ENCODE data around the gene NKX1-2. TPM values are rescaled to one million over a fixed set of nuclear protein-coding genes. Genes with fewer than 3 reads are reported as not detected.
A peak's percentile ranks its signal among the peaks of the same experiment; 100 is the strongest.

The NKX1-2 gene
- total RNA-seq, 1 donor from 2014 or later, result 0.29 TPM

DNA sequence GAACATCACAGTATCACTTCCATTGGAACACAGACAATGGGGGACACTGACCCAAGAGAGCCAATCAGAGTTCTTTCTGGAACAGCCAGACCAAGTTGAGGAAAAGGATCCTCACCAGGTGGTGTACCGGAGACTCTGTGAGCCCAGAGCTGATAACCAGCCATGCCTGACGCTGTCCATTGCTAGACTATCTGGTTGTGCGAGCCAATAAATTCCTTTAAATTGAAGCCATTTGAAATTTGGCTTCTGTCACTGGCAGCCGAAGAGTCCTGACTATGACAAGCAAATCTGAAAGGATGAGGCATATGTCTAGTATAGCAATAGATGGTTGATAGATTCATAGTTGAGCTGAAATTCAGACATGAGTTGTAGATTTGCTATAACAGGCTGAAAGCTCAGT, 8.6 kb upstream of the NKX1-2 start:
- H3K27me3 Mint-ChIP-seq, result peaks cover 38% of the 10 kb centered on the region
- peak overlapping the region; percentile 23 for H3K4me3 Mint-ChIP-seq
- H3K4me1 Mint-ChIP-seq (ENCODE audit: unreplicated experiment), result peaks cover 8% of the 10 kb centered on the region
- TF ChIP-seq, protein P1, sequence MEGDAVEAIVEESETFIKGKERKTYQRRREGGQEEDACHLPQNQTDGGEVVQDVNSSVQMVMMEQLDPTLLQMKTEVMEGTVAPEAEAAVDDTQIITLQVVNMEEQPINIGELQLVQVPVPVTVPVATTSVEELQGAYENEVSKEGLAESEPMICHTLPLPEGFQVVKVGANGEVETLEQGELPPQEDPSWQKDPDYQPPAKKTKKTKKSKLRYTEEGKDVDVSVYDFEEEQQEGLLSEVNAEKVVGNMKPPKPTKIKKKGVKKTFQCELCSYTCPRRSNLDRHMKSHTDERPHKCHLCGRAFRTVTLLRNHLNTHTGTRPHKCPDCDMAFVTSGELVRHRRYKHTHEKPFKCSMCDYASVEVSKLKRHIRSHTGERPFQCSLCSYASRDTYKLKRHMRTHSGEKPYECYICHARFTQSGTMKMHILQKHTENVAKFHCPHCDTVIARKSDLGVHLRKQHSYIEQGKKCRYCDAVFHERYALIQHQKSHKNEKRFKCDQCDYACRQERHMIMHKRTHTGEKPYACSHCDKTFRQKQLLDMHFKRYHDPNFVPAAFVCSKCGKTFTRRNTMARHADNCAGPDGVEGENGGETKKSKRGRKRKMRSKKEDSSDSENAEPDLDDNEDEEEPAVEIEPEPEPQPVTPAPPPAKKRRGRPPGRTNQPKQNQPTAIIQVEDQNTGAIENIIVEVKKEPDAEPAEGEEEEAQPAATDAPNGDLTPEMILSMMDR (conservative IDR thresholded peaks at IDR 0.05), result no peak
- DNase-seq (ENCODE audit: extremely low spot score, unreplicated experiment), result no peak
- no peaks in the 10 kb centered on the region for H3K9me3 Mint-ChIP-seq
- peak overlapping the region; percentile 40 for H3K27ac Mint-ChIP-seq
- H3K36me3 Mint-ChIP-seq, result no peaks in the 10 kb centered on the region

GRCh38 chr10:124455441-124455840, 5.6 kb upstream of the NKX1-2 start:
- Mint-ChIP-seq H3K9me3 (no peaks in the 10 kb centered on the region), H3K4me1 (ENCODE audit: unreplicated experiment) (peaks cover 5% of the 10 kb centered on the region), H3K36me3 (no peaks in the 10 kb centered on the region), H3K27me3 (peaks cover 67% of the 10 kb centered on the region), H3K27ac (no peak overlapping the region), H3K4me3 (no peak overlapping the region)
- DNase-seq (ENCODE audit: extremely low spot score, unreplicated experiment), result no peak
- TF ChIP-seq, protein P1 (conservative IDR thresholded peaks at IDR 0.05), result no peak

DNA sequence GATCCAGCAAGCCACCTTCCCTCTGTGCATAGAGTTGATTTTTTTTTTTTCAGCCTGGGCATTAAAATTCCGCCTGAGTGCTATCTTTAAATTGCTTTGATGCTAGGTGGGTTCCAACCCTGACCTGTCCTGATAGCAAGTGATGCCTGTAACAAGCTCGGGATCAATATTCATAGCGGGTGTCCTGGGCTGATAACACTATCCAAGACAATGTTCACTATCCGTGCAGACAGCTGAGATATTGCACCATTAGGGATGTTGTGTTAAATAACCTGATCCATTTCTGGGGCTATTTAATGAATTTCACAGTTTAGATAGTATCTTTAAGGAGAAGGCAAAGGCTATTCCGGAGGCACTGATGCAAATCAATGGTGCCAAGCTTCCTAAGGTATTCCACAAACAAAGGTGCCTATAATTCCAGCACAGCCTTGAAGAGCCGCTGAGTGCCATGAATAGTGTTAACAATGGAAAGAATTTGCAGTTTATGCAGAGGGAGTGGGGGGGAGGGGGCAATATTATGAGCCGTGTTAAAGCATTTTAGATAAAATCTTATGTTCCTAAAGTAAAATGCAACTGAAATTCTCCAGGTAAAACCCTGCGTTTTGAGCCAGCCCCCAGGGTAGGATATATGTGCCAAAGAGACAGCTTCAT, 4.2 kb upstream of the NKX1-2 start:
- no peak overlapping the region for H3K4me3 Mint-ChIP-seq

DNA sequence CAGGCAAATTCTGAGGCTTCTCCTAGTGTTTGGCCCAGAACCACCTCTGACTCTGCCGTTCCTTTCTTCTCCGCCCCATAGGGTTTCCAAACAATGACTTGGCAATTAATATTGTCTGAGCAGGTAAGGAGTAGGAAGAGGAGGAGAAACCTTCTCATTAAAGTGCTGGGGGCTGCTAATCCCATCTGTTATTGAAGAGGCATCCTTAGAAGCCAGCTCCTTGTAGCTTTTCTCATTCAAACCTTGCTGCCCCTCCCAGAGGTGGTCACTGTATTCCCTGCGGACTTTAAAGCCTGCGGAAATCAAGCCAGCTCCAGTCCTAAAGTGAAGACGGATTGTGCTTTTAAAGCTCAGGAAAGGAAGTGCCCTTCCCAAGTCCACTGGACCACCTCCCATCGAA, 1.4 kb upstream of the NKX1-2 start:
- Mint-ChIP-seq H3K27me3 (peaks cover 95% of the 10 kb centered on the region), H3K4me3 (peak overlapping the region; percentile 71), H3K4me1 (ENCODE audit: unreplicated experiment) (peaks cover 22% of the 10 kb centered on the region), H3K27ac (no peak overlapping the region), H3K36me3 (no peaks in the 10 kb centered on the region), H3K9me3 (no peaks in the 10 kb centered on the region)
- TF ChIP-seq, protein P1 (conservative IDR thresholded peaks at IDR 0.05), result no peak
- no peak for DNase-seq (ENCODE audit: extremely low spot score, unreplicated experiment)

More for the DNA sequence above, 4.2 kb upstream of the NKX1-2 start:
- peaks cover 12% of the 10 kb centered on the region for H3K4me1 Mint-ChIP-seq (ENCODE audit: unreplicated experiment)
- TF ChIP-seq, protein P1 (conservative IDR thresholded peaks at IDR 0.05), result no peak
- no peak overlapping the region for H3K27ac Mint-ChIP-seq
- H3K9me3 Mint-ChIP-seq, result no peaks in the 10 kb centered on the region
- H3K36me3 Mint-ChIP-seq, result no peaks in the 10 kb centered on the region
- DNase-seq (ENCODE audit: extremely low spot score, unreplicated experiment), result no peak
- peaks cover 75% of the 10 kb centered on the region for H3K27me3 Mint-ChIP-seq

DNA sequence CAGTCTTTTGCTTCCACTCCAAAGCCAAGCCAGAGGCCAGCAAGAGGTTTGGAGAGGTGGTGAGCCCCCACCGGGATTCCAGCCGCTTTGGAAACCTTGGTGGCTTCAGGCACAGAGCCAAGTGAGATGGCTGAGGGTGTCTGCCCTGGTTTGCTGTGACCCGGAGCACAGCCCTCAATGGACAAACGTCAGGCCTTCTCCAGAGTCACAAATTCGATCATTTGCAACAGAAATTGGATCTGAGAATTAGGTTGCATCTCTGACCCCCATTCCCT, 885 bp upstream of the NKX1-2 start:
- no peak for DNase-seq (ENCODE audit: extremely low spot score, unreplicated experiment)
- Mint-ChIP-seq H3K27me3 (peaks cover 95% of the 10 kb centered on the region), H3K4me3 (peak overlapping the region; percentile 84), H3K27ac (no peak overlapping the region), H3K9me3 (no peaks in the 10 kb centered on the region), H3K36me3 (no peaks in the 10 kb centered on the region), H3K4me1 (ENCODE audit: unreplicated experiment) (peaks cover 22% of the 10 kb centered on the region)
- TF ChIP-seq, protein P1 (conservative IDR thresholded peaks at IDR 0.05), result no peak
